ENCODE measurements around the gene TYMS. TPM values are rescaled to one million over a fixed set of nuclear protein-coding genes. Genes with fewer than 3 reads are reported as not detected.

TYMS gene
- total and polyA plus RNA-seq, 4 experiments from 2014 or later = 0.33 TPM; not detected in 3

- Mint-ChIP-seq H3K4me1 (peaks cover 0 to 5% (median 1%) of the 10 kb centered on the region in 4 donors), H3K36me3 (peaks cover 35 to 38% of the 10 kb centered on the region in 2 donors), H3K9me3 (peaks cover 0 to 5% (median 2%) of the 10 kb centered on the region in 8 donors), H3K27ac (no peak overlapping the region), H3K27me3 (no peaks in the 10 kb centered on the region), H3K4me3 (no peak overlapping the region)
- ChIA-PET CTCF (ENCODE audit: partially characterized antibody) (no interaction called here), POLR2A (ENCODE audit: partially characterized antibody) (no interaction called here)
- intact Hi-C loops (cut with micrococcal nuclease) = no loop called here
- Histone ChIP-seq H3K4me1 (ENCODE audit: insufficient read depth, low read length) (no peaks in the 10 kb centered on the region), H3K27me3 (ENCODE audit: insufficient read depth, low read length) (no peaks in the 10 kb centered on the region), H3K27ac (ENCODE audit: low read depth, low read length) (no peak overlapping the region), H3K4me3 (ENCODE audit: low read length in 2 of 2) (no peak overlapping the region), H3K36me3 (ENCODE audit: insufficient read depth, low read length) (peaks cover 19% of the 10 kb centered on the region), H3K9me3 (ENCODE audit: control insufficient read depth in 1 of 2, low read length in 2 of 2) (no peaks in the 10 kb centered on the region)
- DNase-seq = no peak
Measured at GRCh38 chr18:669077-669476, 11.6 kb downstream of the TYMS start.

DNA sequence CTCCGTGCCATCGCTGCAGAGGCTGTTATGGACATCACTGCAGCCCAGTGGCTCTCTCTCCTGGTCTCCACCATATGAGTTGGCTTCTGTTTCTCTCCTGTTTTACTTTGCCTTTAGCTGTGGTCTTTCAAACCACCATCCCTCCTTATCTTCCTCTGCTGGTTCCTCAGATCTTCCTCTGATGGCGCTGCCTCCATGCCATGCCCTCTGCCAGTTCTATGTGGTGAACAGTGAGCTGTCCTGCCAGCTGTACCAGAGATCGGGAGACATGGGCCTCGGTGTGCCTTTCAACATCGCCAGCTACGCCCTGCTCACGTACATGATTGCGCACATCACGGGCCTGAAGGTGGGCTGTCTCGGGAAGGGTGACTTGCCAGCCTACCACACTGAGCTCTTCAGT is 13.1 kb downstream of the TYMS start:
- Mint-ChIP-seq H3K9me3 (peaks cover 0 to 5% (median 2%) of the 10 kb centered on the region in 8 donors), H3K27me3 (no peaks in the 10 kb centered on the region), H3K36me3 (peaks cover 42 to 45% of the 10 kb centered on the region in 2 donors), H3K4me3 (no peak overlapping the region), H3K27ac (peak overlapping the region in 2 of 7 donors; percentile 19 to 36), H3K4me1 (peaks cover 0 to 5% (median 1%) of the 10 kb centered on the region in 4 donors)
- Histone ChIP-seq H3K27ac (ENCODE audit: low read depth, low read length) (no peak overlapping the region), H3K27me3 (ENCODE audit: insufficient read depth, low read length) (no peaks in the 10 kb centered on the region), H3K4me1 (ENCODE audit: insufficient read depth, low read length) (no peaks in the 10 kb centered on the region), H3K36me3 (ENCODE audit: insufficient read depth, low read length) (peaks cover 29% of the 10 kb centered on the region), H3K9me3 (ENCODE audit: control insufficient read depth in 1 of 2, low read length in 2 of 2) (no peaks in the 10 kb centered on the region), H3K4me3 (ENCODE audit: low read length in 2 of 2) (no peak overlapping the region)
- DNase-seq = no peak
- POLR2A ChIA-PET (ENCODE audit: partially characterized antibody) = no interaction called here
- CTCF ChIA-PET (ENCODE audit: partially characterized antibody) = interaction anchor here (1.3 kb wide), 1 partner anchor 42 kb away, joined by 3 read pairs; the partner anchor contains the start of gene ENOSF1
- intact Hi-C loops (cut with micrococcal nuclease) = no loop called here

GRCh38 chr18:671405-671804 is 14.0 kb downstream of the TYMS start:
- H3K27ac ChIP-seq (ENCODE audit: low read depth, low read length) = no peak overlapping the region
- Mint-ChIP-seq H3K4me3 (no peak overlapping the region), H3K36me3 (peaks cover 45 to 54% of the 10 kb centered on the region in 2 donors), H3K9me3 (peaks cover 0 to 5% (median under 1%) of the 10 kb centered on the region in 8 donors), H3K27me3 (no peaks in the 10 kb centered on the region), H3K27ac (peak overlapping the region in 1 of 7 donors; percentile 72), H3K4me1 (peaks cover 0 to 5% (median 1%) of the 10 kb centered on the region in 4 donors)
- CTCF ChIA-PET (ENCODE audit: partially characterized antibody) = interaction anchor here (1.3 kb wide), 1 partner anchor 41 kb away, joined by 3 read pairs; the partner anchor contains the start of gene ENOSF1
- no peaks in the 10 kb centered on the region for H3K9me3 ChIP-seq (ENCODE audit: control insufficient read depth in 1 of 2, low read length in 2 of 2)
- POLR2A ChIA-PET (ENCODE audit: partially characterized antibody) = no interaction called here
- peaks cover 31% of the 10 kb centered on the region for H3K36me3 ChIP-seq (ENCODE audit: insufficient read depth, low read length)
- no peaks in the 10 kb centered on the region for H3K27me3 ChIP-seq (ENCODE audit: insufficient read depth, low read length)
- no peak for DNase-seq
- no peak overlapping the region for H3K4me3 ChIP-seq (ENCODE audit: low read length in 2 of 2)
- H3K4me1 ChIP-seq (ENCODE audit: insufficient read depth, low read length) = no peaks in the 10 kb centered on the region
- intact Hi-C loops (cut with micrococcal nuclease) = no loop called here

DNA sequence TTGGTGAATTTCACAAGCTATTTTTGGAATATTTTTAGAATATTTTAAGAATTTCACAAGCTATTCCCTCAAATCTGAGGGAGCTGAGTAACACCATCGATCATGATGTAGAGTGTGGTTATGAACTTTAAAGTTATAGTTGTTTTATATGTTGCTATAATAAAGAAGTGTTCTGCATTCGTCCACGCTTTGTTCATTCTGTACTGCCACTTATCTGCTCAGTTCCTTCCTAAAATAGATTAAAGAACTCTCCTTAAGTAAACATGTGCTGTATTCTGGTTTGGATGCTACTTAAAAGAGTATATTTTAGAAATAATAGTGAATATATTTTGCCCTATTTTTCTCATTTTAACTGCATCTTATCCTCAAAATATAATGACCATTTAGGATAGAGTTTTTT is 15.9 kb downstream of the TYMS start:
- peaks cover 0 to 9% (median 2%) of the 10 kb centered on the region in 4 donors for H3K4me1 Mint-ChIP-seq
- no peaks in the 10 kb centered on the region for H3K9me3 ChIP-seq (ENCODE audit: control insufficient read depth in 1 of 2, low read length in 2 of 2)
- H3K36me3 Mint-ChIP-seq = peaks cover 60 to 67% of the 10 kb centered on the region in 2 donors
- H3K4me3 ChIP-seq (ENCODE audit: low read length in 2 of 2) = no peak overlapping the region
- H3K36me3 ChIP-seq (ENCODE audit: insufficient read depth, low read length) = peaks cover 40% of the 10 kb centered on the region
- intact Hi-C loops (cut with micrococcal nuclease) = no loop called here
- CTCF ChIA-PET (ENCODE audit: partially characterized antibody) = no interaction called here
- DNase-seq = no peak
- H3K27me3 ChIP-seq (ENCODE audit: insufficient read depth, low read length) = no peaks in the 10 kb centered on the region
- no peaks in the 10 kb centered on the region for H3K27me3 Mint-ChIP-seq
- H3K27ac ChIP-seq (ENCODE audit: low read depth, low read length) = no peak overlapping the region
- peaks cover 0 to 5% (median 0%) of the 10 kb centered on the region in 8 donors for H3K9me3 Mint-ChIP-seq
- H3K27ac Mint-ChIP-seq = no peak overlapping the region
- H3K4me1 ChIP-seq (ENCODE audit: insufficient read depth, low read length) = no peaks in the 10 kb centered on the region
- H3K4me3 Mint-ChIP-seq = no peak overlapping the region
- POLR2A ChIA-PET (ENCODE audit: partially characterized antibody) = no interaction called here

DNA sequence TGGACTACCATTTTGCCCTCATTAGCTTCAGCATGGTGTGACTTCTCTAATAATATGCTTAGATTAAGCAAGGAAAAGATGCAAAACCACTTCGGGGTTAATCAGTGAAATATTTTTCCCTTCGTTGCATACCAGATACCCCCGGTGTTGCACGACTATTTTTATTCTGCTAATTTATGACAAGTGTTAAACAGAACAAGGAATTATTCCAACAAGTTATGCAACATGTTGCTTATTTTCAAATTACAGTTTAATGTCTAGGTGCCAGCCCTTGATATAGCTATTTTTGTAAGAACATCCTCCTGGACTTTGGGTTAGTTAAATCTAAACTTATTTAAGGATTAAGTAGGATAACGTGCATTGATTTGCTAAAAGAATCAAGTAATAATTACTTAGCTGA is 16.3 kb downstream of the TYMS start:
- H3K4me1 Mint-ChIP-seq = peaks cover 0 to 4% (median under 1%) of the 10 kb centered on the region in 4 donors
- H3K4me1 ChIP-seq (ENCODE audit: insufficient read depth, low read length) = no peaks in the 10 kb centered on the region
- no peaks in the 10 kb centered on the region for H3K9me3 ChIP-seq (ENCODE audit: control insufficient read depth in 1 of 2, low read length in 2 of 2)
- ChIA-PET CTCF (ENCODE audit: partially characterized antibody) (no interaction called here), POLR2A (ENCODE audit: partially characterized antibody) (no interaction called here)
- H3K27me3 Mint-ChIP-seq = no peaks in the 10 kb centered on the region
- H3K36me3 Mint-ChIP-seq = peaks cover 57 to 67% of the 10 kb centered on the region in 2 donors
- H3K27me3 ChIP-seq (ENCODE audit: insufficient read depth, low read length) = no peaks in the 10 kb centered on the region
- no peak overlapping the region for H3K4me3 Mint-ChIP-seq
- no peak overlapping the region for H3K27ac ChIP-seq (ENCODE audit: low read depth, low read length)
- no peak overlapping the region for H3K27ac Mint-ChIP-seq
- intact Hi-C loops (cut with micrococcal nuclease) = no loop called here
- peaks cover 0 to 3% (median 0%) of the 10 kb centered on the region in 8 donors for H3K9me3 Mint-ChIP-seq
- H3K36me3 ChIP-seq (ENCODE audit: insufficient read depth, low read length) = peaks cover 43% of the 10 kb centered on the region
- H3K4me3 ChIP-seq (ENCODE audit: low read length in 2 of 2) = no peak overlapping the region
- DNase-seq = no peak

- H3K4me3 ChIP-seq (ENCODE audit: low read length in 2 of 2) = no peak overlapping the region
- no peaks in the 10 kb centered on the region for H3K4me1 ChIP-seq (ENCODE audit: insufficient read depth, low read length)
- intact Hi-C loops (cut with micrococcal nuclease) = no loop called here
- Mint-ChIP-seq H3K36me3 (peaks cover 53 to 68% of the 10 kb centered on the region in 2 donors), H3K27ac (peak overlapping the region in 2 of 7 donors; percentile 22 to 79), H3K27me3 (no peaks in the 10 kb centered on the region), H3K4me1 (peaks cover 0 to 4% (median under 1%) of the 10 kb centered on the region in 4 donors), H3K4me3 (no peak overlapping the region), H3K9me3 (no peaks in the 10 kb centered on the region)
- DNase-seq = no peak
- no peaks in the 10 kb centered on the region for H3K9me3 ChIP-seq (ENCODE audit: control insufficient read depth in 1 of 2, low read length in 2 of 2)
- POLR2A ChIA-PET (ENCODE audit: partially characterized antibody) = no interaction called here
- peaks cover 46% of the 10 kb centered on the region for H3K36me3 ChIP-seq (ENCODE audit: insufficient read depth, low read length)
- no peak overlapping the region for H3K27ac ChIP-seq (ENCODE audit: low read depth, low read length)
- CTCF ChIA-PET (ENCODE audit: partially characterized antibody) = no interaction called here
- H3K27me3 ChIP-seq (ENCODE audit: insufficient read depth, low read length) = no peaks in the 10 kb centered on the region
Measured at GRCh38 chr18:675307-675706, 17.9 kb downstream of the TYMS start.

DNA sequence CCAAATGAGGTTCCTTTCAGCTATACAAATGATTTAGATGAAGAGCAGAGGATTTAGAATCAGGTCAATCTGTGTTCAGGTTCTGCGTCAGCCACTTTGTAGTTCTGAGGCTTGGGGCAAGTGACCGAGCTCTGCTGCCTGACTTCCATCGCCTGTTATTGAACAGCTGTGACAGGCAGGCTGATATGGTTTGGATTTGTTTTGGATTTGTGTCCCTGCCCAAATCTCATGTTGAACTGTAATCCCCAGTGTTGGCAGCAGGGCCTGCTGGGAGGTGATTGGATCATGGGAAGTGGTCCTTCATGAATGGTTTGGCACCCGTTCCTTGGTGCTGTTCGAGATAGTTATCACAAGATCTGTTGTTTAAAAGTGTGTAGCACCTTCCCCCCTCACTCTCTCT is 18.6 kb downstream of the TYMS start:
- no peaks in the 10 kb centered on the region for H3K9me3 Mint-ChIP-seq
- peaks cover 48 to 65% of the 10 kb centered on the region in 2 donors for H3K36me3 Mint-ChIP-seq
- no peak for DNase-seq
- H3K4me1 ChIP-seq (ENCODE audit: insufficient read depth, low read length) = peaks cover under 1% of the 10 kb centered on the region
- H3K36me3 ChIP-seq (ENCODE audit: insufficient read depth, low read length) = peaks cover 44% of the 10 kb centered on the region
- no peaks in the 10 kb centered on the region for H3K9me3 ChIP-seq (ENCODE audit: control insufficient read depth in 1 of 2, low read length in 2 of 2)
- ChIA-PET CTCF (ENCODE audit: partially characterized antibody) (no interaction called here), POLR2A (ENCODE audit: partially characterized antibody) (no interaction called here)
- H3K27me3 Mint-ChIP-seq = no peaks in the 10 kb centered on the region
- H3K27ac Mint-ChIP-seq = peak overlapping the region in 2 of 7 donors; percentile 62 to 73
- H3K4me3 ChIP-seq (ENCODE audit: low read length in 2 of 2) = no peak overlapping the region
- peaks cover 0 to 4% (median under 1%) of the 10 kb centered on the region in 4 donors for H3K4me1 Mint-ChIP-seq
- no peak overlapping the region for H3K4me3 Mint-ChIP-seq
- no peaks in the 10 kb centered on the region for H3K27me3 ChIP-seq (ENCODE audit: insufficient read depth, low read length)
- intact Hi-C loops (cut with micrococcal nuclease) = no loop called here
- no peak overlapping the region for H3K27ac ChIP-seq (ENCODE audit: low read depth, low read length)
